Medulla oblongata (tissue), 1 donor: ENCODE data around the gene JADE2.

ENCODE experiments used
- DNase-seq: peaks from one replicate; pipeline ENCODE4 v3.0.0-alpha.2; 2015; ENCODE audit errors: extremely low spot score

Gene JADE2

DNA sequence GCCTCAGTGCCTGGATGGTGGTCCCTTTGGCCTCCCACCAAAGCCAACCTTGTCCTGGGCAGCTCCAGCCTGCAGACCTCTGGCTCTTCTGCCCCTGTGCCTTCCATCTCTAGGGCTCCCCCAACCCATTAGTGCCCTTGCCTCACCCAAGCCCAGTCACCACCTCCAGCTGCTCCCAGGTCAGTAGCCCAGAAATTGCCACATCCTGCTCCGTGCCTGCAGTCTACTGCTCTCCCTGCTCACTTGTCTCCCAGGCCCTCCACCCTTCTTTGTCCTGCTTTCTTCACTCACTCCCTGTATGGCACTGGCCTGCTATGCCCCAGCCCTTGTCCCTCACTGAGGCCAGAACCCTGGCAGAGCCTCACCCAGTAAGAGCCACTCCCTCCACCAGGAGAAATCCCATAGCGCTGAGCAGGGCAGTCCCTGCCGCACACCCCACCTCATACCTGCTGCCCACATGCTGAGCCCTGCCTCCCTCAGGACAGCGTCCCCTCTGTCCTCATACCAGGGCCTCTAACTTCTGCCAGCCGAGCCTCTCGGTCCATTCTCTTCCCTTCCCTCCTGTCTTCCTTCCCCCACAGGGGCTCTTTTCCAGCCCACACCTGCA lies 44.4 kb downstream of the JADE2 start:
- DNase-seq, result no peak

DNA sequence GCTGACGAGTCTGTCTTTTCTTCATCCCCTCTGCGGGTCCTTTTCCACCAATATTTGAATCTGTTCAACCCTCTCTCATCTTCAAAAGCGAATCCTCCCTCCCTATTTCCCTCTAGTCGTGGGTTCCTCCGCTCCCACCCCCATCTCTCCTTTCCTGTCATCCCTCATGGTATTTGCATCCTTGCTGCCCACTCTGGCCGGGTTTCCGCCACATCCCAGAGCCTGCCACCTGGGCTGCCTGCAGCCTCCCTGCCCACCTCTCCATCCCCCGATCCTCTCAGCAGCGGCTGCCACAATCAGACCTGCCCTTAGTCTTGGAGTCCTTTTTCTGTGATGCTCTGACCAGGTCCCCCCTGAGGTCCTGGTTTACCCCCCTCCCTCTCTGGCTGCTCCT lies 44.9 kb downstream of the JADE2 start:
- DNase-seq, result no peak

DNA sequence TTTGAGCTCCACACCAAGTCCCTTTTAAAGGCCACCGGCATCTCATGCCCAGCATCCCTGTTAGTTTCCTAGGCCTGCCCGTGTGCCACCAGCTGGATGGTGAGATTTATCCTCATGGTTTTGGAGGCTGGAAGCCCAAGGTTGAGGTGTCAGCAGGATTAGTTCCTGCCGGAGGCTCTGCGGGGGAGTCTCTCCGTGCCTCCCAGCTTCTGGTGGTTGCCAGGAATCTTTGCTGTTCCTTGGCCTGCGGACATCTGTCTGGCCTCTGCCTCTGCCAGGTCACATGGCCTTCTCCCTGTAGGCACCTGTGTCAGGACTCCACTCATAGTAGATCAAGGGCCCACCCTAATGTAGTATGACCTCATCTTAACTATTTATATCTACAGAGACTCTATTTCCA lies 45.4 kb downstream of the JADE2 start:
- DNase-seq, result no peak

DNA sequence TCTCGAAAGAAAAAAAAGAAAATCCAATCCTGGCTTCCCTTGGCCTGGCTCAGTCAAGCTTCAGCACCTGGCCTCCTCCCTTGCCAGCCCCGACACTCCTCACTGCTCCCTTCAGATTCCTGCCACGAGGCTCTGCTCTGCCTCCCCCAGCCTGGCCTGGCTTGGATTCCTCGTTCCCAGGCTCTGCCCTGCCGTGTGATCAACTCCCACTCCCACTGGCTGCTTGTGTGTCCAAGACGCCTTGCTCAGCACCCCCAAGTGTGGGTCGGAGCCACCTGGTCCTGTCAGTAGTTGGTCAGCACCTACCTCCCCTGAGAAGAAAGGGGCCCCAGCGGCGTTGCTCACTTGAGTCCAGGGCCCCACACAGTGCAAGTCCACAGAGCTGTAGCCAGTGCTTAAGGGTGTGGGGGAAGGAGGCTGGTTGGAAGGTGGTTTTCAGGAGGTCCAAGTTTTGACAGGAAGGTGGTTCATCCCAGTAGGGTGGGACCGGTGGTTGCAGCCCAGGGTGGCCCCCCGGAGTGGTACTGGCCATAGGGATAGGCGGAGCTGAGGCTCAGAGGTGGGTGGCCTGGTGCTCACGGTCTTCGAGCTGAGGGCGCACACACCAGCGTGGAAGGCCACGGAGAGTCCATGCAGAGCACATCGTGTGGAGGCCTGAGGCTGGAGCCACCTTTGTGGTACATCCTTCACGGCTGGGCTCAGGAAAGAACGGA lies 46.4 kb downstream of the JADE2 start:
- DNase-seq, result no peak

DNA sequence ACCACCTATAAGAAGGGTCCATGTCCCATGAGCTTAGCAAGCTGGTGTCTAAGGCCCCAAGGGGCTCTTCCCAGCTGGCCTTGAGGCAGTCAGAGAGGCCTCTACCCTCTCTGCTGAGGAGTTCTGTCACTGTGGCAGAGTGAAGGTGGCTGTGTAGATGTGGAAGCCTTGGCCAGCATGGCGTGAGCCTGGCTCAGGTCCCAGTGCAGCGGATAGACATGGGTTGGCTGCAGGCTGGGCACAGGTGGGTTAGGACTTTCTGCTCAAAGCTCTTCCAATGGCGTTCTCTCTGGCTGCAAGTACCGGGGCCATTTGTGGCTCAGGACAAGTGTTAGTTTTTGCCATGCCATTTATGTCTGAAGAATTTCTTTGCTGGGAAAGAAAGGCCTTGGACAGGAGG lies 47.3 kb downstream of the JADE2 start:
- DNase-seq, result no peak

DNA sequence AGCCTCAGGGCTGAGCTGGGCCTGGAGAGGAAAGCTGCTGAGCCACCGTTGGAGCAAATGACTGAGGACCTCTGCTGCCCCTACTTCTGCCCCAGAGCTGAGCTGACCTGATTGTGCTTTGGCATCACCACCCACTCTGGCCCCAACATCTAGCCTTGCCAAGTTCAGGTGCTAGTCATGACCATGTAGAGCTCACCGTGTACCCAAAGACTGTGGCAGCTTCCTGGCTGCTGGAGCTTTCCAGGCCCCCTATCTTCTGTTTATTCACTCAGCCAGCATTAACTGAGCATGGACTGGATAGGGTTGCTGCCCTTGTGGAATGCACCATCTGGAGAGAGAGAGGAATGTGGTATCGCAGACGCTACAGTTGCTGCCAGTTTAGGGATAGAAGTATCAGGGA lies 49.1 kb downstream of the JADE2 start:
- no peak for DNase-seq

DNA sequence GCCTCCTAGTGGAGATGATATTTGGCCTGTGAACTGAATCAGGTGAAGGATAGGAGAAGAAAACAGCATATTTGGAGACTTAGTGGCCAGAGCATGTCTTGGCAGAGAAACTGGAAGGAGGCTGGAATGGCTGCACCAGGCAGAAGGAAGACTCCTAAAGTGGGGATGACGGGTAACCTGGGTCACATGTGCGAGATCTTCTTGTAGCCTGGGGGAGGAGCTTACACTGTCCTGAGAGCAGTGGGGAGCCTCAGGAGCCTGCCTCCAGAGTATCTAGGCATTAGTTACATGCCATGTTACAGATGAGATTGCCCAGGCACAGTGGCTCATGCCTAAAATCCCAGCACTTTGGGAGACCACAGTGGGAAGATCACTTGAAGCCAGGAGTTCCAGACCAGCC lies 49.8 kb downstream of the JADE2 start:
- DNase-seq, result no peak

DNA sequence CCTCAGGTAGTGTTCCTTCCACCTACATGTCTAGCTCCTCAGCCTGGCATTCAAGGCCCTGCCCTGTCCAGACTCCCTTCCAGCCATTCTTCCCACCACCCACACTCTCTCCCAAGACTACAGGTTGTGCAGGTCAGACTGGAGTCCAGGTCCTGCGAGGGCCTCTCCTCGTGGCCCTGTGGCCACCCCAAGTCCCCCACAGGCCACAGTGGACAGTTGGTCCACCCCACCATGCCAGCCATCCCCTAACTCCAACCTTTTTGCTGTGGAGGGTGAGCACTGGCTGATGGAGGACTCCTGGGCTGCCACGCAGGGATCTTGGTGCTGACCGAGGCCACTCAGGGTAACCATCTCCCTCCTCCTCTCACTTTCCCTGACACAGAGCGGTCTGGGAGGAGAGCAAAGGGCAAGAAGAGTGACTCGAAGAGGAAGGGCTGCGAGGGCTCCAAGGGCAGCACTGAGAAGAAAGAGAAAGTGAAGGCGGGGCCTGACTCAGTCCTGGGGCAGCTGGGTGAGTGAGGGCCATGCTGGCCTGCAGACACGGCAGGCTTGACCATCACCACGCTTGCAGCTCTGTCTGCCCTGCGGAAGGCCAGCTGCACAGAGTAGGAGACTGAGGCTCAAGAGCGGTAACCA lies 51.0 kb downstream of the JADE2 start:
- no peak for DNase-seq

DNA sequence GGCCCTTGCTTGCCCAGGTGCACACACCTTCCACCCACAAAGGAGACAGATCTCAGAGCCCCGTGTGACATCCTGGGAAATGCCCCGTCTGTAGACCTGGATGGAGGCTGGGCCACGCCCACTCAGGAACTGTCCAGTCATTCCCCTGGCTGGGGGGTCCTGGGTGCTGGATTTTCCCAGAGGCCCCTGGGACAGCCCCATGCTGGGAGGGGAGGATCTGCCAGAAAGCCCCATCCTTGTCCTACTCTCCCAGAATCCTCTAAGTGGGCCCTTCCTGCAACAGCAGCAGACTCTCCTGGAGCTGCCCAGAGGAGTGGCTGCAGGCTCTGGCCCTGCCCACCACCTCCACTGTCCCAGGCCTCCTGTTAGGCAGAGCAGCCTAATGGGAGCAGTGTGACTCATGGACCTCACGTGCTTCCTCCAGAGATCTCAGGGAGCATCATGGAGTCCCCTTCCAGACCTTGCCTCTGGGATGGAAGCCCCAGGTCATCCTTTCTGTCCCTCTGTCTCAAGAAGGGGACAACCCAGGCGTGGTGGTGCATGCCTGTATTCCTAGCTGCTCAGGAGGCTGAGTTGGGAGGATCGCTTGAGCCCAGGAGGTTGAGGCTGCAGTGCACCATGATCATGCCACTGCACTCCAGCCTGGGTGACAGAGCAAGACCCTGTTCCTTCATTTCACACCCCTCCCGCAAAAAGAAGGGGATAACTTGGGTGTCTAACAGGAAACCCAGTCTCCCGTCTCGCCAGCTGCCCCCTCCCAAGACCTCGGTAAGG lies 51.7 kb downstream of the JADE2 start:
- DNase-seq, result no peak

DNA sequence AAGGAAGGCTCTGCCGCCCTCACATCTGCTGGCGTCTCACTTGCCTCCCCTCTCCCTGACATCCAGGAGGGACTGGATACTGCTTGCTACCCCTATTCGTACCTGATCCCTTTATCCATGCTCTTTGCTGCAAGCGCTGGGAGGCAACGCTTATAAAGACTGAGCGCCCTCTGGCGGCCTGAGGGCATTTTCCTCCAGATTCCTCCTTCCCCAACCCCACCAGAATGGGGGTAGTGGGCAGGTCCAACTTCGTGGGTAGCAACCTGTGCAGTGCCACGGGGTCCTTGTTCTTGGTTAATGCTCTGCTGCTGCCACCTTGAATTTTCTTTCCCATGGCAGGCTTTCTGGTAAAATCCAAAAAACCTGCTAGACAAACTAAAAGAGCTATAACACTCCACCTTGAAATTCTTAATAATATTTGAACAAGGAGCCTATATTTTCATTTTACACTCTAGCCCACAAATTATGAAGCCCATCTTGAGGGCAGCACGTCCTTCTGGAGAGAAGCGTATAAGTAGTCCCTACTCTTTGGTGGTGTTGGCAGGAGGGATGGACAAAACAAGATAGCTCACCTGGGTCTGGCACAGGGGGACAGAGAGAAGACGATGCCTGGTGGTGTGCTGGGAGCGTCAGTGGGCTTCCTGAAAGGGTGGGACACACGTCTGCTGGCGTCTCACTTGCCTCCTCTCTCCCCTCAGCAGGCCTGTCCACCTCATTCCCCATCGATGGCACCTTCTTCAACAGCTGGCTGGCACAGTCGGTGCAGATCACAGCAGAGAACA lies 52.5 kb downstream of the JADE2 start:
- DNase-seq, result peak; percentile 88

DNA sequence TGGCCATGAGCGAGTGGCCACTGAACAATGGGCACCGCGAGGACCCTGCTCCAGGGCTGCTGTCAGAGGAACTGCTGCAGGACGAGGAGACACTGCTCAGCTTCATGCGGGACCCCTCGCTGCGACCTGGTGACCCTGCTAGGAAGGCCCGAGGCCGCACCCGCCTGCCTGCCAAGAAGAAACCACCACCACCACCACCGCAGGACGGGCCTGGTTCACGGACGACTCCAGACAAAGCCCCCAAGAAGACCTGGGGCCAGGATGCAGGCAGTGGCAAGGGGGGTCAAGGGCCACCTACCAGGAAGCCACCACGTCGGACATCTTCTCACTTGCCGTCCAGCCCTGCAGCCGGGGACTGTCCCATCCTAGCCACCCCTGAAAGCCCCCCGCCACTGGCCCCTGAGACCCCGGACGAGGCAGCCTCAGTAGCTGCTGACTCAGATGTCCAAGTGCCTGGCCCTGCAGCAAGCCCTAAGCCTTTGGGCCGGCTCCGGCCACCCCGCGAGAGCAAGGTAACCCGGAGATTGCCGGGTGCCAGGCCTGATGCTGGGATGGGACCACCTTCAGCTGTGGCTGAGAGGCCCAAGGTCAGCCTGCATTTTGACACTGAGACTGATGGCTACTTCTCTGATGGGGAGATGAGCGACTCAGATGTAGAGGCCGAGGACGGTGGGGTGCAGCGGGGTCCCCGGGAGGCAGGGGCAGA lies 53.3 kb downstream of the JADE2 start:
- DNase-seq, result no peak

DNA sequence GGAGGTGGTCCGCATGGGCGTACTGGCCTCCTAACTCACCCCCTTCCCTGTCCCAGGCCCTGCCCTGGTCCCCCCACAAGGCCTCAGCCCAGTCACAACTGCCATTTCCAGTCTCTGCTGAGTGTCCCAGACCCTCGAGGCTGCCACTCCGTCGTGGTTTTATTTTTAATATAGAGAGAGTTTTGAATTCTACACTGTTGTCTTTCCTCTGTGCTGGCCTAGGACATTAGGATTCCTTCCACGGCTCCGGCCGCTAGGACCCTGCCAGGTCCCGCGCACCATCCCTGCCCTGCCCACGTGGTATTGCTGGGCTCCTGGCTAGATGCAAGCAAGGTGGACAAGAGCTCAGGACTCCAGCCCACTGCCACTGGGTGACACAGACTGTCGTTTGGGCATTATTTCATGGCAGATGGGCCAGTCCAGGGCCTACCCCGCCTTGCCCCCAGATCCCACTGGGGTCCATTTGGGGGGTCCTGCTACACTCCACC lies 53.9 kb downstream of the JADE2 start:
- DNase-seq, result no peak

DNA sequence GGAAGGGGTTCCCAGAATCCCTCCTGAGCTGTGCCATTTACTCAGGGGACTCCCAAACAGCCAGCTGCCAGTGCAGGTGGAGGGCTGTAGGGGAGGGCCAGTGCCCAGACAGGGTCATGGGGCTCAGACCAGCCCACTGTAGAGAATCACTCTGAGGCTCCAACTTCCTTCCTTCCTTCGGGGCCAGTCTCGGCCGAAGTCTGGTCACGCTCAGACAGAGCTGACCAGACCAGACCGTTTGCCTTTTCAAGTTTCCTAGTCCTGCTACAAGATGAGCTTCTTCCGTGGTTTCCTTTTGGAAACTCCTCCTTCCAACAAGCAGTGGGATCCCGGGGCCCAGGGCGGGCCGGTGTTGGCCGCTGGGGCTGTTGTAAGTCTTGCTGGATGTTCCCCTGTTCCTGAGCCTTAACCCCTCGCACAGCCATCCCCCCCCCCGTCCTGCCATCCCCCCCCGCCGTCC lies 54.6 kb downstream of the JADE2 start:
- peak; percentile 42 for DNase-seq

DNA sequence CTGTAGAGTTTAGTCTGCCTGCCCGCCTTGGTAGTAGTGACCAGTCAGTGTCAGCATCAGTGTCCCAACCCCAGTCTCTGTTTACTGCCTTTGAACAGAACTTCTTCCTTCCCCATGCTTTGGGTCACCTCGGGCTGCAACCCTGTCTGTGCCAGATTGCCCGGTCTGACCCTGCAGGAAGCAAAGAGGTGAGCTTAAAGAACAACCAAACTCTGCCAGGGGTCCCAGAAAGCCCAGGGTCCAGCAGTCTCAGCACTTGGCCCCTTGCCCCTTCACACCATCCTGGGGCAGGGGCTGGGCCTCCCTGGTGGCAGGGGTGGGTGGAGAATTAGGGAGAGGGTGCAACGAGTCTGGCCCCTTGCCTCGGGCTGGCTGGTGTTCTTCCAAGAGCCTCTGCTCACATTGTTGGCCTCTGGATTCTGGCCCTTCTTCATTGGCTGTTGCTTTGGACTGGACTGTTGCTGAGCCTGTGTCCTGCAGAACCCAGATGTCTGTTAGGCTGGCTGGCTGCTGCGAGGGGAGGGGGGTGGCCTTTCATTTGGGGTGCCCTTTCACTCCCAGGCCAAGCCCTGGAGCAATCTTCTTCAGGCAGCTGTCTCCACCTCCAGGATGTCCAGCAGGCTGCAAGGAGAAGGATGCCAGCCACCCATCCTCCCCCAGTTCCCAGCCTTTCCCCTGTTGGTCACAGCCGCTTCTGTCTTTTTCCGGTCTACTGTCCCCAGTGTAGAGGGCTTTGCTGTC lies 55.9 kb downstream of the JADE2 start:
- peak; percentile 17 for DNase-seq

DNA sequence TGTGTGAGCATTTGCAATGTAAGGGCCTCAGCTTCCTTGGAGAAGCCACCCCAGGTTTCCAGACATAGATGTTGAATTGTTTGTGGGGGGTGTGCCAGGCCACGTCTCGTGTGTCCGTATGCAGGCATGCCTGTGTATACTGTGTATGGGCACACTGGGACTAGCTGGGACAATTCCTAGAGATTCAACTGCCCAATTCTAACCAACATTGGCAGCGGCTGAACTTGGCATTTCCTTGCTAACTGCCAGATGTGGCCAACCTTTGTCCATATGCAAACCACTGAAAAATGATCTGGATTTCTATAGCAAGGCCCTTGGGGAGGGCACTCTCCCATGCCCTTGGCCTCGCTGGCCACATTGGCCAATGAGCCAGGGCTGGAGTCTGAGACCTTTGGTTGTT lies 56.8 kb downstream of the JADE2 start:
- DNase-seq, result no peak

DNA sequence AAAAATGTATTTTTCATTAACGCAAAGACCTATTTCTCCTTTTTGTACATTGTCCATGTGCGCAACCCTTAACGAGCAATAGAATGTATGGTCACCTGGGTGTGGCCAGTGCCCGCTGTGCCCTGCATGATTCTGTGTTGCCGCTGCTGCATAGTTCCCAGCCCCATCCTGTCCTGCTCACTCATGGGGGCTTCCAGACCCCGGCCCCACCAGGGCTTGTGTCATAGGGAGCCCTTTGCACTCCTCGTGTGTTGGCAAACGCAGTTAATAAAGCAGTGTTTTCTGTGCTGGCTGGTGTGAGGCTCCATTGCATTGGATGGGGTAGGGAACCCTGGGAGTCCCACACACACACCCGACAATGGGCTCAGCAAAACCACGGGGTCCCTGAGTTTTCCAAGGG lies 57.5 kb downstream of the JADE2 start:
- no peak for DNase-seq

DNA sequence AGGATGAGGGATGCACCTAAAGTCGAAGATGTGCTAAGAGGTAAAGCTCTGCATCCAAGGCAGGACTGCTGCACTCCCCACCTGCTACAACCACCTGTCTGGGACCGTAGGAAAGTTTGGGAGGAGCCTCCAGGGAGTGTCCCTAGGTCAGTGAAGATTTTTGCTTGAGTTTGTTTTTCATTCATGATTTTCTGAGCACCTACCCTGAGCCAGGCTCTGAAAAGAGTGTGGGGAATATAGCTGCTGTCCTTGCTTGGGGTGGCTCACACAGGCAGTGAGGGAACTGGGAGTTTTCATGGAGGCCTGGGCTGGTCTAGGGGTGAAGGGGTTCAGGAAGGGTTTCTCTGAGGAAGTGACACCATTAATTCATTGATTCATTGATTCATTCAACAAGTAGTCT lies 58.3 kb downstream of the JADE2 start:
- no peak for DNase-seq

DNA sequence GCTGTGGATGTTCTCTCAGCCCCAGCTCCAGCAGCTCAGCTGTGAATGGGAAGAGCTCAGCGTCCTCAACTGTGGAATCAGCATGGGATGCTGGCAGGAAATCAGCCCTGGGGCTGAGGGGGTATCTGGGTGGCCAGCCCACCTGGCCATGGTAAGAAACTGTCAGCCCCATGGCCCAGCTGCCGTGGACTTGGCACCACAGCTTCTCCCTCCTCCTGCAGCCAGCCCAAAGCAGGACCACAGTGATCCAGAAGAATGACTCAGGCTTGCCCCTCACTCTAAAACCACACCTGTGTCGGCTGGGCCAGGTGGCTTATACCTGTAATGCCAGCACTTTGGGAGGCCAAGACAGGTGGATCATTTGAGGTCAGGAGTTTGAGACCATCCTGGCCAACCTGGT lies 59.2 kb downstream of the JADE2 start:
- no peak for DNase-seq

DNA sequence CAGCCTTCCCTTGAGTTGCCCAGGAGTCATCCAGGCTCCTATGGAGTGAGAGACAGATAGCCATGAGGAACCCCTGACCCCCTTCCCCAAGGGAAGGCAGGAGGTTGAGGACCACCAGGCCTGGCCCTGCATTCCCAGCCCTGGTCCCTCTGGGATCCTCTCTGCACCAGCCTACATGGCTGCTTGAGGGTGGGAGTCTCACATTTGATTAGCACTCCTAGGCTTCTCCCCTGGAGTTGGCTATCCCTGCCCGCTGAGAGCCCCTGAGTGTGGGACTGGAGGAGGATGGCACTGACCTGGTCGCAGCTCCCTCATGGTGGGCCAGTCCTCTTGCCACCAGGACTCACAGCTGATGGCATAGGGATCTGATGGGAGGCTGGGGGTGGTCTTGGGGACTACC lies 60.5 kb downstream of the JADE2 start:
- DNase-seq, result no peak

DNA sequence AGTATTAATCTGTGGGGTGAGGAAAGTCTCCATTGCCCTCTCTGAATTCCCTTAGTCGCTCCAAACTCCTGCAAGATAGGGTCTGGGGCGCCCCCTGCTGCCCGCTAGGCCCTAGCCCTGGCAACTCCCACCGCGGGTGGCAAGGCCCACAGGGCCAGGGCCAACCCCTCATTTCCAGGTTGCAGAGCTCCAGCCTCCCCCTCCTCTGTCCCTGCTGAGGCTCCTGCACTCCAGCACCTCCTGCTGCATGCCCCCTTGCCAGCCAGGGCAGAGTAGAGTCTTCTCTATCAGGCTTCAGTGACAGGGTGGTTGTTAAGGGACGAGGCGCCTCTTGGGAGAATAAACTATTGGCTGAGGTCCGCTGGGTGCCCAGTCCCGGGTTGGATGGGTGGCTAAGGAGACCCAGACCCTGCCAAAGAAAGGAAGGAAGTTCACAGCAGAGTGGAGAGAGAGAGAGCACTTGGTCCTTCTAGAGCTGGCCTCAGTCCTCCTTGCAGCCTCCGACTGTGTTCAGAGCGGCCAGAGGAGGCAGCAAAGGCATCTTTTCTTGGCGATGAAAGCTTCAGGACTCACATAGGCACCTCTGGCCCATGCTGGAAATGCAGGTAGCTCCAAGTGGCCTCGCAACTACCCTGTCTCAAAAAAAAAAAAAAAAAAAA lies 61.5 kb downstream of the JADE2 start:
- DNase-seq, result peak; percentile 71
